Lower leg skin (tissue), 4 donors: ENCODE data around the gene VIPAS39. TPM values are rescaled to one million over a fixed set of nuclear protein-coding genes. Genes with fewer than 3 reads are reported as not detected.

Experiments used
- DNase-seq, 2 donors: peaks; one replicate each; pipeline ENCODE4 v3.0.0-alpha.2; 2019; ENCODE audit warnings: low spot score in 2 of 2
- H3K4me3 ChIP-seq: fragments of 200-600 bp; sonication (generic); 2 replicates; pipeline ENCODE4 v1.5.1; 2017; ENCODE audit warnings: mild to moderate bottlenecking, low read depth; ENCODE audit not compliant: poor library complexity, severe bottlenecking
- POLR2A ChIP-seq, 2 donors: fragments of 450-650 bp; IDR thresholded peaks; one replicate each; pipeline ENCODE4 v1.6.1; 2016 to 2017; ENCODE audit warnings: antibody characterized with exemption in 2 of 2, mild to moderate bottlenecking in 1 of 2, moderate library complexity in 1 of 2
- WGBS, 2 donors: methylation state at CpG; one replicate each; pipeline ENCODE4 v1.1.5; 2018; 5-methylcytosine and 5-hydroxymethylcytosine counted together
- intact Hi-C: fragments of 100-400 bp; cut with DNase I; formaldehyde crosslinking; loops from one replicate; pipeline ENCODE4 v1.15.0; 2023; ENCODE audit warnings: low total_unique reads
- total RNA-seq, 4 donors: library from RNA; depleted of rRNA; stranded (reverse); fragments of >200 nt; gene quantifications; one replicate each; pipeline ENCODE4 v1.1.0, GENCODE V29; 2016
- TF ChIP-seq, protein P1 (sequence below), 3 donors: fragments of 450-650 bp; IDR thresholded peaks; one replicate each; pipeline ENCODE4 v1.5.1; 2016; ENCODE audit warnings: antibody characterized with exemption in 3 of 3, mild to moderate bottlenecking in 3 of 3, moderate library complexity in 2 of 3

Gene VIPAS39
- total RNA-seq, 4 donors from 2014 or later, result 12.9 to 18.4 (median 15.9) TPM

DNA sequence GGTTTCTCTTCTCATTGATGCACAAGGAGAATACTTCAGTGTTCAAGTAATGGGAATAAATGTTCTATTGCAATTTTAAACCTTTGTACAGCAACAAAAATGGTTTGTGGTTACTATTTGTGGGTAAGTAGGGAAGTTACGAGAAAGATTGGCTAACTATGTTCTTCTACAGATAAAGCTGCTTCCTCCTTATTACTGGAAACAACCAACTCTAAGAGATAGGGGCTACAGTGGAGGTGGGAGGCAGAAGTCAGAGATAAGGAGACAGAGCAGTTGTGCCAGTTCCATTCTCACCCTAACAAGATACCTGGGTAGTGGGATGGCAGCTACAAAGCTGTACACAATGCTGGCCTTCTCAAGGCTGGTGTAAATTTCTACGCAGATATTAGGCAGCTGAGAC is 50.2 kb downstream of the VIPAS39 start:
- intact Hi-C loops, result no loop called here
- TF ChIP-seq POLR2A (IDR thresholded peaks at IDR 0.05), result no peak
- TF ChIP-seq, protein P1, sequence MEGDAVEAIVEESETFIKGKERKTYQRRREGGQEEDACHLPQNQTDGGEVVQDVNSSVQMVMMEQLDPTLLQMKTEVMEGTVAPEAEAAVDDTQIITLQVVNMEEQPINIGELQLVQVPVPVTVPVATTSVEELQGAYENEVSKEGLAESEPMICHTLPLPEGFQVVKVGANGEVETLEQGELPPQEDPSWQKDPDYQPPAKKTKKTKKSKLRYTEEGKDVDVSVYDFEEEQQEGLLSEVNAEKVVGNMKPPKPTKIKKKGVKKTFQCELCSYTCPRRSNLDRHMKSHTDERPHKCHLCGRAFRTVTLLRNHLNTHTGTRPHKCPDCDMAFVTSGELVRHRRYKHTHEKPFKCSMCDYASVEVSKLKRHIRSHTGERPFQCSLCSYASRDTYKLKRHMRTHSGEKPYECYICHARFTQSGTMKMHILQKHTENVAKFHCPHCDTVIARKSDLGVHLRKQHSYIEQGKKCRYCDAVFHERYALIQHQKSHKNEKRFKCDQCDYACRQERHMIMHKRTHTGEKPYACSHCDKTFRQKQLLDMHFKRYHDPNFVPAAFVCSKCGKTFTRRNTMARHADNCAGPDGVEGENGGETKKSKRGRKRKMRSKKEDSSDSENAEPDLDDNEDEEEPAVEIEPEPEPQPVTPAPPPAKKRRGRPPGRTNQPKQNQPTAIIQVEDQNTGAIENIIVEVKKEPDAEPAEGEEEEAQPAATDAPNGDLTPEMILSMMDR (IDR thresholded peaks at IDR 0.05), result no peak
- H3K4me3 ChIP-seq, result no peak overlapping the region
- 81% methylated on average over 2 of the region's 2 CpGs for whole genome bisulfite sequencing, 2 donors
- no peak for DNase-seq

DNA sequence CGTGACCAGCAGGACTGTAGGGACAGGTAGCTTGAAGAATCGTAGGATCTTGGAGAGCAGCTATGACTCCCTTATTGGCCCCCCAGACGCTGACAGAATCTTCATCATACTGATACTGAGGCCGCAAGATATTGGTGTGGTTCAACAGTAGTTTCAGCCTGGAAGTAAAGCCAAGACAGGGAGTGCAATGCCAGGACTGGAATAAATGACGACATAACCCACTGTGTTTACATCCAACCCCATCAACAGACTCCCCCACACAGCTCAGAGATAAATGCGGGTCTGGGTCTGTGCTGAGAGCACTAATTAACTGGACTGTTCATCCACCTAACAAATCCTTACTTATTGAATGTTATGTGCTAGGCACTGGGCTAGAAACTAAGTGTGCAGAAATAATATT is 50.7 kb downstream of the VIPAS39 start:
- no peak for TF ChIP-seq POLR2A (IDR thresholded peaks at IDR 0.05)
- TF ChIP-seq, protein P1 (IDR thresholded peaks at IDR 0.05), result no peak
- H3K4me3 ChIP-seq, result no peak overlapping the region
- WGBS, 2 donors, result 58 to 72% methylated on average over 6 of the region's 6 CpGs
- no peak for DNase-seq
- intact Hi-C loops, result no loop called here

DNA sequence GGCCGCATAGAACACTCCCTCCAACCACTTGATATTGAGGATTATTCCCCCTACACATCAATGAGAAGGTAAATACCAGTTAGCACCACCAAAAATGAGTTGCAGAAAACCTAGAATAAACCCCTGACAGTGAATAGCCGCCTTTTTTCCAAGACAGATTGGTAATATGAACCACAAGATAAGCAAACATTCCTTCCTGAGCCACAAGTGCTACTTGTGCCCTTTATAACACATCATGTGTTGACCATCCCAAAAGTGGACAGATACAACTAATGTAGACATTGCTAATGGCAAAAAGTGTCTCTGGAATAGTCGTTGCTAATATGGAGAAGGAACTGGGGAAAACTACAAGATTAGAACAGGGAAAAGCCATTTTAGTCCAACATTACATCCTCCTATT is 51.3 kb downstream of the VIPAS39 start:
- TF ChIP-seq, protein P1 (IDR thresholded peaks at IDR 0.05), result no peak
- no peak for TF ChIP-seq POLR2A (IDR thresholded peaks at IDR 0.05)
- WGBS, 2 donors, result 69 to 78% methylated on average over 3 of the region's 3 CpGs
- intact Hi-C loops, result no loop called here
- no peak for DNase-seq
- no peak overlapping the region for H3K4me3 ChIP-seq

DNA sequence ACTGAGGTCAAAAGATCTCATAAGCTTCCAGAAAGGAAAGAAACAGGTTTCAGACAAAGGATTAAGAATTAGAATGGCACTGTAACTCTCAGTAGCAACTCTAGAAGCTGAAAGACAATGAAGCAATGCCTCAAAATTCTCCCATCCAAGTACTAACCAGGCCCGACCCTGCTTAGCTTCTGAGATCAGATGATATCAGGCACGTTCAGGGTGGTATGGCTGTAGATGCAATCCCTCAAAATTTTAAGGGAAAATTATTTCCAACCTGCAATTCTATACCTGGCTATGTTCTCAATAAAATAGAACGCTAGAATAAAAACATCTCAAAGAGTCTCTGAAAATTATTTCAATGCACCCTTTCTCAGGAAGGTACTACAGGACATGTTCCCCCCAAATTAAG is 53.6 kb downstream of the VIPAS39 start:
- H3K4me3 ChIP-seq, result no peak overlapping the region
- WGBS, 2 donors, result 77 to 86% methylated on average over 3 of the region's 3 CpGs
- TF ChIP-seq POLR2A (IDR thresholded peaks at IDR 0.05), result no peak
- TF ChIP-seq, protein P1 (IDR thresholded peaks at IDR 0.05), result no peak
- intact Hi-C loops, result no loop called here
- no peak for DNase-seq

DNA sequence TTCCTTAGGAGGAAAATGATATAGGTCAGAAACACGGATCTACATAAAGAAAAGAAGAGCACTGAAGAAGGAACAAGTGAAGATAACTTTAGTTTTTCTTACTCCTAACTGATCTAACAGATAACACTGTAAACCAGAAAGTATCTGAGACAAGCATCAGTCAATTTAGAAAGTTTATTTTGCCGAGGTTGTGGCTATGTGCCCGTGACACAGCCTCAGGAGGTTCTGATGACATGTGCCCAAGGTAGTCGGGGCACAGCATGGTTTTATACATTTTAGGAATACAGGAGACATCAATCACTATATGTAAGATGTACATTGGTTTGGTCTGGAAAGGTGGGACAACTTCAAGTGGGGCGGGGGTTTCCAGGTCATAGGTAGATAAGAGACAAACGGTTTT is 57.2 kb downstream of the VIPAS39 start:
- no peak overlapping the region for H3K4me3 ChIP-seq
- DNase-seq, result no peak
- no peak for TF ChIP-seq POLR2A (IDR thresholded peaks at IDR 0.05)
- TF ChIP-seq, protein P1 (IDR thresholded peaks at IDR 0.05), result no peak
- WGBS, 2 donors, result 84 to 85% methylated on average over 6 of the region's 6 CpGs
- intact Hi-C loops, result no loop called here

DNA sequence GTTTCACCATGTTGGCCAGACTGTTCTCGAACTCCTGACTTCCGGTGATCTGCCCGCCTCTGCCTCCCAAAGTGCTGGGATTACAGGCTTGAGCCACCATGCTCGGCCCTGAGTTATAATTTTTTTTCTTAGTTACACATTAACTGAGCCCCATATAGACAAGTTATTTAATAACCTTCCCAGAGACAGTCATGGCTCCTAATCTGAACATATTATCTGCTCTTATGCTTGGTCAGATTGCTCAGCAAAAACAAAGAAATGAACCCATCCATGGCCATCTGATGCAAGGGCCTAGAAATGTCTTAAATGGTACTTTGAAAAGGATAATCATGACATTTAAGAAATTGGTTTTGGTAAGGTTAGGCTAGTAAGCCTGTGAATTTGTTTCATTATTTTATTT is 67.2 kb downstream of the VIPAS39 start:
- DNase-seq, result no peak
- no peak overlapping the region for H3K4me3 ChIP-seq
- 93 to 96% methylated on average over 4 of the region's 4 CpGs for WGBS, 2 donors
- TF ChIP-seq, protein P1 (IDR thresholded peaks at IDR 0.05), result no peak
- no peak for TF ChIP-seq POLR2A (IDR thresholded peaks at IDR 0.05)
- intact Hi-C loops, result no loop called here
